ENCODE data around the gene EFCAB5.
"Not testable (repeated sequence)": the region's sequence is repeated elsewhere in the genome, so short reads cannot be mapped to it uniquely, and the experiment has no call there.

GRCh38 chr17:30011934-30012333, 70.5 kb downstream of the EFCAB5 start:
- TF ChIP-seq REST (IDR thresholded peaks at IDR 0.05; ENCODE audit: unreplicated experiment); EZH2phosphoT487 (IDR thresholded peaks at IDR 0.05; ENCODE audit: unreplicated experiment); ETS1 (IDR thresholded peaks at IDR 0.05); POLR2AphosphoS5 (IDR thresholded peaks at IDR 0.05; ENCODE audit: low read depth); NANOG (IDR thresholded peaks at IDR 0.05; ENCODE audit: borderline replicate concordance); EZH2 (IDR thresholded peaks at IDR 0.05; ENCODE audit: low read depth, unreplicated experiment); JUNB (IDR thresholded peaks at IDR 0.05; ENCODE audit: unreplicated experiment); CREB1 (CRISPR knock-in tag; IDR thresholded peaks at IDR 0.05; ENCODE audit: low read depth); ZNF114 (CRISPR knock-in tag; IDR thresholded peaks at IDR 0.05); STAT1 (IDR thresholded peaks at IDR 0.05; ENCODE audit: unreplicated experiment): not testable (repeated sequence)
- peak; percentile 20 to 39; a peak in 3 of 4 replicates for TF ChIP-seq CTCF (conservative IDR thresholded peaks at IDR 0.05; ENCODE audit: low read depth in 2 of 2)

Data from GM23338 (cell line).